ENCODE data around the gene RELCH.
A peak's percentile ranks its signal among the peaks of the same experiment; 100 is the strongest.

The RELCH gene

GRCh38 chr18:62196079-62196478 is 9.0 kb downstream of the RELCH start:
- DNase-seq, result no peak

- DNase-seq, result no peak
Observed at GRCh38 chr18:62196980-62197379, 9.9 kb downstream of the RELCH start.

DNA sequence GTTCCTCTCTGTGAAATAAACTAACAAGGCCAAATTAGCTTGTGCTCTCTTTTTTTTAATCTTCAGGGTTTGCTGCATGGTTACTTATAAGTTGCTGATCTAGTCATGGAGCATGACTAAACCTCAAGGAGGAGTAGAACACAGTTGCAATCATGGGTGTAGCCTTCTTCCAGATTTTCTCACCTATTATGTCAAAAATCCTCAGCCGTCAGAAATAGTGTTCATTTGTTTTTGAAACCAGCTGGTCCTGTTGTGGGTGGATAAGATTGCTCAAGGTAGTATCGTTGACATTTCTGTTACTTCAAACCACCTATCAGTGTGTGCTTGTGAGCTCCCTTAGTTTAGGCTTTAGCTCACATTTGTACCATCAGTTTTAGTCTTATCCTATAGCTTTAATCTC is 11.2 kb downstream of the RELCH start:
- no peak for DNase-seq

DNA sequence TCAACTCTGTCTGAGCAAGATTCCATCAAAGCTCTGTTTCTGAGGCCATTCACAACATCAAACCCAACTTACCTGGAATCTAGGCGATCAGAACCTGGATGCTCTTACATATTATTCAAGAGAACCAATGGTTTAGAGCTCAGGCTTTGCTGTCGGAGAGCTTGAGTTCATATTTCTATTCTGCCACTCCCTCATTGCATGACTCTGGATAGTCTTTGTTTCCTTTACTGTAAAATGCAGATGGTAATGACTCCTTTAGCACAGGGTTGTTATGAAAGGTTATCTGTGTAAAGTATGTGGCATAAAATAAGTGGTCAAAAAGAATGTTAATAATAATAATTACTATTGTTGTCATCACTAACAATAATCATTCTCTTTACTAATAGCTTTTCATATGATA is 12.6 kb downstream of the RELCH start:
- no peak for DNase-seq

DNA sequence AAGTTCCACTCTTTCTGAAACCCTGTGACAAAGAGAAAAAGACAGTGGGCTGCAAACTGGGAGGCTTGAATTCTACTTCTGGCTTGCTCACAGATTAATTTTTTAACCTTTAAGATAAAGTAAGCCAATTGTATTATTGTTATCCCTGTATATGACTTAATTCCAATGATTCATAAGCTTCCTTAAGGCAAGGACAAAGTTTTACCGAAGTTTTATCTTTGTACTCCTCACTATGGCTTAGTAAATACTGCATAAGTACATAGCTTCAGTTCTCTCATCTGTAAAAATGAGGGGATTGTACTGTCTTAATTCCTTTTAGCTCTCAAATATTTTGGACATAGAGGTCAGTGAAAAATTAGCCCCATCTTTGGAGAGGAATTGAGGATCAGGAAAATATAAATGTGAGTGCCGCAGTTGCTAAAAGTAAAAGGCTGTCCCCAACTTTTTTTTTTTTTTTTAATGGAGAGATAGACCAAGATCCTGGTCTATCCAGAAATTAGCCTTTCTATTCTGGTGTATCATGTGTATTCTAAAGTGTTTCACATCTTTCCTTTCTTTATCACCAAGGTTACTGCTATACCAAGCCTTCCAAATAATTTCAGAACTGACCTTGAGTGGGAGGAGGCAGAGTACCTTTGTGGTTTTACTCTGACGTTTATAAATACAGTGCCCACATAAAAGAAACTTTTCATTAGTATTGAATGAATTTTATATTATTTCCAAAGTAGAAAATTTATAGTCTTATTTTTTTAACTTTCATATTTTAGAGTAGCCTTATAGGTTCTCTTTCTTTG is 13.3 kb downstream of the RELCH start:
- DNase-seq, result no peak

DNA sequence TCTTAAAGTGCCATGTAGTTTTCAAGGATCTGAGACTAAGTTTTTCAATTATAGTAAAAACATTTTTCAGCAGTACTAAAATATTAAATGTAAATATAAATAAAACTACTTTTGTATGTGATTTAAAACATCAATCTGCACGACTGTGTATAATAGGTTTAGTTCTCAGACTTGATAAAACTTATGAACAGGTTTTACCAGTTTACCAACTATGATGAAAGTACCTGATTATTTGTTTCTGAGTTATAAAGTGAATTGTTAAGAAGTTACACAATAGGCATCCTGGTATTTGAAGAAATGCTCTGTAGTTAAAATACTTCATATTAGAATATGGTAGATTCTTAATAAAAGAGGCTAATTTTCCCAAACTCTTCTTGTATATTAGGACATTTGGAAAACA is 14.8 kb downstream of the RELCH start:
- DNase-seq, result no peak

DNA sequence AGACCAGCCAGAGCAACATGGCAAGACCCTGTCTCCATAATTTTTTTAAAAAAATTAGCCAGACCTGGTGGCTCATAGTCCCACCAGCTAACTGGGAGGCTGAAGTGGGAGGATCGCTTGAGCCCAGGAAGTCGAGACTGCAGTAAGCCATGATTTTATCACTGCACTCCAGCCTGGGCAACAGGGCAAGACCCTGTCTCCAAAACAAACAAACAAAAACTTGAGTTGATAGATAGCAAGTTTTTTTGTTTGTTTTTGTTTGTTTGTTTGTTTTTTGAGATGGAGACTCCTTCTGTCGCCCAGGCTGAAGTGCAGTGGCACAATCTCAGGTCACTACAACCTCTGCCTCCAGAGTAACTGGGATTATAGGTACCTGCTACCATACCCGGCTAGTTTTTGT is 18.8 kb downstream of the RELCH start:
- DNase-seq, result no peak

DNA sequence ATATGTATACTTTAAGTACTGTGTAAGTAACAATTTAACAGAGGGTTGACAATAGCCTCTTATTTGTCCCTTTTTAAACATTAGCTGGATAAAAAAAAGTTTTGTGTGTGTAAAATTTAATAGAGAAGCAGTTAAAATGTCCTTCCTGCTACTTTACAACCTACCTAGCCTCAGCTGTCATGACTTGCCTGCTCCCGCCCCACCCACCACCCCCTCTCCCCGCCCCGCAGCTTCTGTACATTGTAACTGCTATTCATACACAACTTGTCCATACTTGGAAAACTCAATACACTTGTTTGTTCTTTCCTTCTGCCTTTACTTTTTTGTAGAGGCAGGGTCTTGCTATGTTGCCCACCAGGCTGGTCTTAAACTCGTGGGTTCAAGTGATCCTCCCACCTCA is 19.5 kb downstream of the RELCH start:
- no peak for DNase-seq

- no peak for DNase-seq
Observed at GRCh38 chr18:62209046-62209445, 22.0 kb downstream of the RELCH start.

DNA sequence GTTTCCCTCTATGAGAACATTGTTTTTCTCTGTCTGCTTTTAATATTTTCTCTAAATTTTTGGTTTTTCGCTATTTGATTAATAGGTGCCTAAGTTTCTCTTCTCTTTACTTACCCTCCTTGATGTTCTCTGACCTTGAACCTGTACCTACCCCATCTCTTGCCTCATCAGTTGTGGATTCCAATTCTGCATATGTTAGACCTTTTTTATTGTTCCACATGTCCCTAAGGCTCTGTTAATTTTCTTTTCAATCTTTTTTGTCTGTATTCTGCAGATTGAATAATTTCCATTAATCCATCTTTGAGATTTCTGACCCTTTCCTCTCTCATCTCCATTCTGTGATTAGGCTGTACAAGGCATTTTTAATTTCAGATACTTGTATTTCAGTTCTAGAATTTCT is 23.1 kb downstream of the RELCH start:
- DNase-seq, result no peak

- no peak for DNase-seq
Observed at GRCh38 chr18:62211325-62211828, 24.3 kb downstream of the RELCH start.

GRCh38 chr18:62214790-62215189 is 27.7 kb downstream of the RELCH start:
- DNase-seq, result no peak

GRCh38 chr18:62224229-62224628 is 37.2 kb downstream of the RELCH start:
- DNase-seq, result no peak

GRCh38 chr18:62226047-62226446 is 39.0 kb downstream of the RELCH start:
- no peak for DNase-seq

DNA sequence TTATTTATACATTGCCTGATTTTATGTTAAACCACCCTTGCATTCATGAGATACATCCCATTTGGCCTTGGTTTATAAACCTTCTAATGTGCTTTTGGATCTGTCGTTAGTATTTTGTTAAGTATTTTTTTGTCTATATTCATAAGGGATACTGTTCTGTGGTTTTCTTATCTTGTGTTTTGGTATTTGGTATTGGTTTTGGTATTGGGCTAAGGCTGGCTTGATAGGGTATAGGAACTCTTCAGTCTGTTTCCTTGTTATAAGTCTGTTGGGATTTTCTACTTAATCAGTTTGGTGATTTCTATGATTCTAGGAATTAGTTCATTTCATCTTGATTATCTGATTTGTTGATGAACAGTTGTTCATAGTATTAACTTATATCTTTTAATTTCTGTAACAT is 49.2 kb downstream of the RELCH start:
- no peak for DNase-seq

GRCh38 chr18:62239475-62239874 is 52.4 kb downstream of the RELCH start:
- DNase-seq, result no peak

- DNase-seq, result no peak
Observed at GRCh38 chr18:62242955-62243354, 55.9 kb downstream of the RELCH start.

- no peak for DNase-seq
Observed at GRCh38 chr18:62245177-62245576, 58.1 kb downstream of the RELCH start.

- DNase-seq, result no peak
Observed at GRCh38 chr18:62245699-62246098, 58.6 kb downstream of the RELCH start.

GRCh38 chr18:62248313-62248712 is 61.3 kb downstream of the RELCH start:
- no peak for DNase-seq

GRCh38 chr18:62249478-62250097 is 62.5 kb downstream of the RELCH start:
- peak; percentile 67 for DNase-seq

DNA sequence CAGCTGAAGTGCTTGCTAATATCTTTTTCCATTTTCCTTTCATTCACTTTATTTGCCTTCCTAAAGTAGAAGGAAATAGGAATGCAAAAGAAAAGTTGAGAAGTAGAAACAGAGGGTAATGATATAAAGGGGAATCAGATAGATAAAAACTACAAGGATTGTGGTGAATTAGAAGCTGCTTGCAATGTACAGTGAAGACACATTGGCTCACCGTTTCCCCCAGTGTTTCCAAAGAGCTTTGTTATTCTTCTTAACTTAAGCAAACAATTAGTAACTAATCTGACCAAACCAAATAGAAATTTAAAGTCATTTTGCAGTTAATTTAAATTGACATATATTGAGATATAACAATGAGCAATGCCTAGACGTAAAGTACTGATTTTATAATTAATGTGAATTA is 63.4 kb downstream of the RELCH start:
- no peak for DNase-seq

GRCh38 chr18:62258093-62258492 is 71.0 kb downstream of the RELCH start:
- no peak for DNase-seq

DNA sequence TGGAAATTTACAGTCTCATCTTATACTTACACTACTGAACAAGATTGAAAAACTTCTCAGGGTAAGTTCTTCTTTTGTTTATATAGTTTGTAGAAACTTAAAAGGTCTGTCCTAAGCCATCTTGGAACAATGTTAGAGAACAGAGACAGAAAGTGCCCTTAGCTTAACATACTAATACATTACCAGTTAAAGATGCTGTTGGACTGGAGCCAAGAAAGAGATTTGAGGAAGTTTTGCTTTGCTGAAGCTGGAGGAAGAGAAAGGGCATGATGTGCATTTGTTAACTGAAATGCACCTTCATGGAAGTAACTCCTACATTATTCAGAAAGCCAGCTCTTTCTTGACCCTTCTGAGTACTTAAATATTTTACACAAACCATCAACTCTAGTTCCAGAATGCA is 71.6 kb downstream of the RELCH start:
- DNase-seq, result no peak

DNA sequence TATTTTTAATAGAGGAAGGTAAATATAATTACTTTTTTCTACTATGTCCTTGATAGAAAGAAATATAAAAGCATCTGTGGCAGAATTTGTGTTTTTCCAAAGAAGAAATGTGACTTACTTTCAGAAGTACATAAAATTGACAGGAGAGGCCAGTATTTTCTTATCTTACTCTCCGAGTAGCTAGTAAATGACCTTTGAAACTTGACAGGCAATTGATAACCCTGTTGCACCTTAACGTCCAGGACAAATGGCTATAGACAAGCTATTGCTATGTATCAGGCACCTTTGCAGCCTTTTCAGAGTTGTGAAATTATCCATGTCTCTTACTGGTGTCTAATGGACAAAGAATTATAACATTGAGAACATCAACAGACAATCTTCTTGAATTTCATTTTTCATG is 75.0 kb downstream of the RELCH start:
- DNase-seq, result no peak

Data from femur (tissue), 1 donor.